Motor neuron (in vitro differentiated cells): ENCODE data around the gene SMPD2. TPM values are rescaled to one million over a fixed set of nuclear protein-coding genes. Genes with fewer than 3 reads are reported as not detected.

ENCODE experiments used
- ATAC-seq, 8 experiments: fragments of 200-7000 bp; cut with Tn5 transposase; replicated peaks in 6 of 8; 2 replicates each; pipeline ENCODE4 v1.8.0; 2021; ENCODE audit warnings: mild to moderate bottlenecking in 8 of 8, moderate library complexity in 8 of 8
- H3K27ac ChIP-seq, 2 donors: fragments of 250-450 bp; sonication (Bioruptor Pico); 2 replicates each; pipeline ENCODE4 v1.9.0; 2021; ENCODE audit warnings: antibody characterized with exemption in 2 of 2, mild to moderate bottlenecking in 2 of 2, moderate library complexity in 1 of 2
- H3K4me1 ChIP-seq, 2 donors: fragments of 250-450 bp; sonication (Bioruptor Pico); replicated peaks in 1 of 2; 2 replicates each; pipeline ENCODE4 v1.6.1; 2021; ENCODE audit warnings: antibody characterized with exemption in 2 of 2, mild to moderate bottlenecking in 2 of 2, moderate library complexity in 1 of 2
- H3K4me3 ChIP-seq, 5 donors: fragments of 250-450 bp; sonication (Bioruptor Pico); 2 replicates each; pipeline ENCODE4 v1.9.0; 2021; ENCODE audit warnings: antibody characterized with exemption in 5 of 5, mild to moderate bottlenecking in 5 of 5, moderate library complexity in 4 of 5
- WGBS, 10 experiments: fragments of 450-650 bp; shearing (Covaris generic); methylation state at CpG; one replicate each; pipeline ENCODE4 v1.0.0; 2022; 5-methylcytosine and 5-hydroxymethylcytosine counted together
- in situ Hi-C, 9 experiments: fragments of 400-800 bp; cut with MboI; loops; one replicate each; pipeline ENCODE4 v1.15.0; 2021; ENCODE audit warnings: low sequenced_read_pairs in 9 of 9, low pct_unique_long_range_greater_than_20kb in 2 of 9; ENCODE audit not compliant: unreplicated experiment in 9 of 9
- total RNA-seq, 8 experiments: library from RNA; unstranded; fragments of 300-600 nt; gene quantifications; 2 replicates each; pipeline versions ENCODE4 v1.2.3 to v1.2.4, GENCODE V29; 2022

SMPD2 gene
- total RNA-seq, 8 experiments from 2014 or later = 2.4 to 13.5 (median 7.8) TPM

DNA sequence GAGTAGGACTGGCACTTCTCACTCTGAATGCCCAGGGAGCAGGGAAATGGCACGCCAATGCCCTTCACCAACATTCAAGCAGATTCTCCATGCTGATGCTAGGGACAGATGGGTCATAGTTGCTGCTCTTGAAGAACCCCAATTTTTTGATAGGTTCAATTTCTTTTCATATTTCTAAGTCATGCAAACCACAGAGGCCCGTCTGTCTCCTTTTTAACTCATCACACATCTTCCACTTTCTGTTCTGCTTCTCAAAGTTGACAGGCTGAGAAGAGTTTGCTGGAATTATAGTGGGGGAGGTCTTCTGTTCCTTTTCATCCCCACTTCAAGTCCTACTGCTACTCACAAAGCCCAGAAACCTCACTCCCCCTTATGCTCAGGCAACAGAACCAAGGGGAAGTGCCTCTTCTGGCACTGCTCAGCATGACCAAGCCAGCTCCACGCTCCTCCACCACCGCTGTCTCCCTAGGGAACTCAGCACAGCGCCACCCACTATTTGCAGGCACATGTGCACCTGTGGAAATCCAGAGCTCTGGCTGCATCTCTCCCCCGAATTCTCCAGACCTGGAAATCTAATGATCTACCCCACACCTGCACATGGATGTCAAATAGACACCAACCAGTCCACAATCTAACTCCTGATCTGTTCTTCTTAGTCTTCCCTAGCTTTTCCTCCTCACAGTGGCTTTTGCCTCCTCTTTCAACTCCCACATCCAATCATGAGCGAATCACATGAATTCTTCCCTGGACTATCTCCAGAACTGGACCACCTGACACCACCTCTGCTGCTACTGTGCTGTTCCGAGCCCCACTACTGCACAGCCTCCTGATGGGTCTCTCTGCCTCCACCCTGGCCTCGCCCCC is 31.8 kb downstream of the SMPD2 start:
- Histone ChIP-seq H3K27ac (no peak overlapping the region), H3K4me3 (no peak overlapping the region), H3K4me1 (peaks cover 0 to under 1% of the 10 kb centered on the region in 2 donors)
- ATAC-seq = no peak
- in situ Hi-C loops = no loop called here
- WGBS, 10 experiments = 83 to 100% (median 96%) methylated on average over 1 to 8 of the region's 9 CpGs; no CpG with 5 or more reads in 2 of the 10 experiments

DNA sequence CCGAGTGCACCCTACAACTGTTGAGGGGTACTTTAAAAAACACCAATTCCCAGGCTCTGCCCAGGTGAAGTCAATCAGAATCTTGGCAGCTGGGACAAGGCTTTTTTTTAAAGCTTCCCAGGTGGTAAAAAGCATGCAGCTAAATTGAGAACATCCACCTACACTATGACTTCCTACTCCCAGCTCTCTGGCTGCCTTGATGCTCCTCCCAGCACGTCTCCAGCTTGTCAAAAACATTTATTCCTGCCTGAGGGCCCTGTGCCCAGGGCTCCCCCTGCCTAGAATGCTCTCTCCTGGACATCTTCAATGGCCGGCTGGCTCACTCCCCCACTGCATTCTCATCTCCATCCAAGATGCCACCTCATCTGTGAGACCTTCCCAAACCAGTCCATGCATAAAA is 32.6 kb downstream of the SMPD2 start:
- peaks cover 4 to 8% of the 10 kb centered on the region in 2 donors for H3K4me1 ChIP-seq

DNA sequence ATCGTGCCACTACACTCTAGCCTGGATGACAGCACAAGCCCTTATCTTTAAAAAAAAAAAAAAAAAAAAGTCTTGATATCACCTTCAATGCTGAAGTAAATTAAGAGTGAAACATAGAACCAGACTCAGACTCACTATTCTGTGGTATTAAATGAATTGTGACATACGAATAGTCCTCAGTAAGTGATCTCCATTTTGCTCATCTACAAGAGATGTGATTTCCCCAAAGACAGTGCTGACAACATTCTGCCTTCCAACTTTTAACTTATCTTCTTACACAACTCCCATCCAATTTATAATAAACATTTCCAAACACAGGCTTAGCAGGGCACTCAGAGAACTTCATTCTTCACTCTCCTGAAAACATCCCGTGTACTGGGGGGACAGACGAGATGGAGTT is 34.5 kb downstream of the SMPD2 start:
- in situ Hi-C loops = no loop called here
- WGBS, 10 experiments = 80 to 100% (median 89%) methylated on average over 2 to 4 of the region's 4 CpGs; no CpG with 5 or more reads in 4 of the 10 experiments
- no peak for ATAC-seq
- no peak overlapping the region for H3K4me3 ChIP-seq
- H3K4me1 ChIP-seq = peaks cover 14 to 23% of the 10 kb centered on the region in 2 donors
- H3K27ac ChIP-seq = no peak overlapping the region

More for the DNA sequence above, 32.6 kb downstream of the SMPD2 start:
- Histone ChIP-seq H3K4me3 (no peak overlapping the region), H3K27ac (no peak overlapping the region)
- in situ Hi-C loops = no loop called here
- no peak for ATAC-seq
- 87 to 89% methylated on average over 1 to 3 of the region's 3 CpGs; no CpG with 5 or more reads in 8 of the 10 experiments for WGBS, 10 experiments

- in situ Hi-C loops = no loop called here
- no peak for ATAC-seq
- 86 to 100% (median 100%) methylated on average over 1 to 2 of the region's 2 CpGs; no CpG with 5 or more reads in 2 of the 10 experiments for WGBS, 10 experiments
- Histone ChIP-seq H3K4me3 (no peak overlapping the region), H3K4me1 (peaks cover 19 to 30% of the 10 kb centered on the region in 2 donors), H3K27ac (no peak overlapping the region)
Measured at GRCh38 chr6:109475625-109476024, 35.1 kb downstream of the SMPD2 start.

- H3K27ac ChIP-seq = no peak overlapping the region
- in situ Hi-C loops = no loop called here
- 56 to 100% (median 100%) methylated on average over 1 of the region's 2 CpGs; no CpG with 5 or more reads in 7 of the 10 experiments for WGBS, 10 experiments
- no peak for ATAC-seq
- H3K4me1 ChIP-seq = peaks cover 28 to 44% of the 10 kb centered on the region in 2 donors
- H3K4me3 ChIP-seq = no peak overlapping the region
Measured at GRCh38 chr6:109477184-109477583, 36.7 kb downstream of the SMPD2 start.

DNA sequence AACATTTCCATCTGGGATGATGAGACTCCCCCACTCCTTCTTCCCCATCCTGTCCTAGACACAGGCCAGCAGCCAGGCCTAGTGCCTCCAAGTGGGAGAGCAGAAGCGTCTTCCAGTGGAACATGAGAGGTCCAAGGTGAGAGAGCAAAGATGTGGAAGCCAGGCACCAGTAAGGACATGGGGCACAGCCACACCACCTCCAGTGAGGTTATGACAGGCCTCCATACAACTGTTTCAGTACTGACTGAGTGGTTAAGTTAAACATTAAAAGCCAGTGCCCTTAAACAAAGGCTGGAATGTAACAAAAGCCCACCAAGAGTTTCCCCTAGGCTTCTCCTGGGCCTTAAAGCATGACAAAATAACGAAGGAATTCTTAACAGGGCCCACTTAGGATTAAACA is 37.2 kb downstream of the SMPD2 start:
- in situ Hi-C loops = no loop called here
- Histone ChIP-seq H3K4me3 (no peak overlapping the region), H3K27ac (no peak overlapping the region), H3K4me1 (peaks cover 29 to 45% of the 10 kb centered on the region in 2 donors)
- peak in 1 of 8 experiments; percentile 14 for ATAC-seq
- WGBS, 10 experiments = 0 to 50% (median 6%) methylated on average over 1 to 2 of the region's 2 CpGs; no CpG with 5 or more reads in 3 of the 10 experiments

- in situ Hi-C loops = no loop called here
- H3K4me3 ChIP-seq = no peak overlapping the region
Measured at GRCh38 chr6:109478222-109478805, 37.8 kb downstream of the SMPD2 start.

DNA sequence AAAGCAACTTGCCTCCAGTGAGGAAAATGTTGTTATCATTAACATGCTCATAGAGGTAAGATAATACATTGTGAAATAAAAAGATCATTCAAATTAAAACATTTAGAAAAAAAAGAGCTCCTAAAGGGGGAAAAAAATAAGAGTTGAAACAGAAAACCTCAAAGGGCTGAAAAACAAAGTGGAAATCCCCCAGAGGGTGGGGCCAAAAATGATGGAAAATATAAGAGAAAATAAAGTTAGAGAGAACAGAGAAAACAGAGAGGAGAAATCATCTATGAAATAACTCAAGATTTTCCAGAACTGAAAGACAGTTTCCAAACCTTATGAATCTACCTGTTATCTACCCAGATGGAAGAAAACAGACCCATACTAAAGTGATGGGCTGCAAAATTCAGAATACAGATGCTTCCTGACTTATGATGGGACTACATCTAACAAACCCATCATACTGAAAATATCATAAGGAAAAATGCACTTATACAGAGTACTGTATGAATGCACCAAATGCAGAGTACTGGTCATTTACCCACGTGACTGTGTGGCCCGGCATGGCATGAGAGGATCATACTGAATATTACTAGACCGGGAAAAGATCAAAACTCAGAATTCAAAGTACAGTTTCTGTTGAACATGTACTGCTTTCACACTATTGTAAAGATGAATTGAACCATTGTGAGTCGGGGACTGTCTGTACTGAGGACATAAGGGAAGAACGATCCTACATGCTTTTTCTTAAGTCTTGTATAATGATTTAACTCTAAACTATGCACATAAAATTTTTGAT is 38.5 kb downstream of the SMPD2 start:
- 4 to 79% (median 59%) methylated on average over 2 to 5 of the region's 5 CpGs; no CpG with 5 or more reads in 3 of the 10 experiments for WGBS, 10 experiments
- Histone ChIP-seq H3K4me3 (peak overlapping the region in 1 of 5 donors; percentile 8), H3K27ac (no peak overlapping the region), H3K4me1 (peaks cover 29 to 45% of the 10 kb centered on the region in 2 donors)
- ATAC-seq = no peak
- in situ Hi-C loops = no loop called here

More at GRCh38 chr6:109478222-109478805, 37.8 kb downstream of the SMPD2 start:
- Histone ChIP-seq H3K27ac (no peak overlapping the region), H3K4me1 (peaks cover 29 to 45% of the 10 kb centered on the region in 2 donors)
- peak in 1 of 8 experiments; percentile 5 for ATAC-seq
- WGBS, 10 experiments = 18 to 83% (median 39%) methylated on average over 3 to 9 of the region's 9 CpGs; no CpG with 5 or more reads in 1 of the 10 experiments

DNA sequence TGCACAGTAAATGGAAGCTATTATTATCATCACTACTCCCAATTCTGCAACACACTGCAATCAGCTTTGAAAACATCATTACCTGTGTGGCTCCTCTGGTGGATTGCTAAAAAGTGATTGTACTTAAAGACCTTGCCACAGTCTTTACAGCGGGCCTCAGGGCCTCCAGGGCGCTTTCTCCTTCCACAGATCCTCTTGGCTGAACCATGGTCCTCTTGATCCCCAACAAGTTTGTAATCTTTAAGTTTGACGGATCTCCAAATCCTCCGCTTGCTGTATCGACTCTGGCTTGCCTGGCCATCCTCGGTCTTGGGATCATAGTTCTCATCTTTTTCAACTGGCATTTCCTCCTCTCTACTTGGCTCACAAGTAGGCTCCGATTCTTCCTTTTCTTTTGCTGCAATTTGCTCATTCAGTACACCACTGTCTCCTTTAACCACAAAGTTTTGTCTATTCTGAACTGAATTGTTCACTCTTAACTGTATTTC is 40.5 kb downstream of the SMPD2 start:
- Histone ChIP-seq H3K4me1 (peaks cover 29 to 45% of the 10 kb centered on the region in 2 donors), H3K4me3 (no peak overlapping the region)
- in situ Hi-C loops = no loop called here

GRCh38 chr6:109482905-109483734 is 42.6 kb downstream of the SMPD2 start, which contains the start of gene ZBTB24:
ZBTB24 (minus strand) TSS chr6:109483219; CDS start chr6:109482026, 1,193 bp downstream.
- in situ Hi-C loops = no loop called here
- peak within 1 kb of the TSS; percentile 16 to 91 for H3K27ac ChIP-seq
- 0% methylated on average over 5 of the region's 97 CpGs; no CpG with 5 or more reads in 9 of the 10 experiments for WGBS, 10 experiments
- peak within 1 kb of the TSS; percentile 69 to 100 (median 78) for H3K4me3 ChIP-seq
- peaks cover 21 to 41% of the 10 kb centered on the region in 2 donors for H3K4me1 ChIP-seq
- ATAC-seq = peak; percentile 84 to 94 (median 92)

More for the DNA sequence above, 40.5 kb downstream of the SMPD2 start:
- ATAC-seq = no peak
- H3K27ac ChIP-seq = no peak overlapping the region
- 84 to 100% (median 96%) methylated on average over 1 to 7 of the region's 7 CpGs for WGBS, 10 experiments

GRCh38 chr6:109483735-109484057 is 43.2 kb downstream of the SMPD2 start:
- H3K27ac ChIP-seq = no peak overlapping the region
- 0 to 20% (median 0%) methylated on average over 1 to 2 of the region's 6 CpGs; no CpG with 5 or more reads in 7 of the 10 experiments for WGBS, 10 experiments
- peaks cover 21 to 35% of the 10 kb centered on the region in 2 donors for H3K4me1 ChIP-seq
- in situ Hi-C loops = no loop called here
- peak overlapping the region; percentile 44 to 73 (median 52) for H3K4me3 ChIP-seq
- no peak for ATAC-seq

DNA sequence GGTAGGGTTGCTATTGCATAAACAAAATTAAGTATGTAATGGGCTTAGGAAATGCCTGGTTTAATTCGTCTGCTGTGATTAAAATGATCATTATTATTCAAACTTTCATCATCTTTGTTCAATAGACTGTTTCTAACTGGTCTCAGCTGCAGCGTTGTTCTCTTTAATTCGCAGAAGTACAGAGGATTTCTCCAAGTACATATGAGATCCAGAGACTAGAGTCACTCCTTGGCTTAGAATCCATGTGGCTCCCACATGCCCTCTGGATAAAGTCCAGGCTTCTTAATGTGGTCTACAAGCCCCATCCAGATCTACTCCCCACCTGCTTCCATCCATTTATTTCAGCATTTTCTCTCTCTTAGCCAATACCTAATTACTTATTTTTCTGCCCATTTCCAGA is 43.6 kb downstream of the SMPD2 start:
- peaks cover 19 to 31% of the 10 kb centered on the region in 2 donors for H3K4me1 ChIP-seq
- in situ Hi-C loops = no loop called here
- H3K4me3 ChIP-seq = peak overlapping the region in 2 of 5 donors; percentile 49 to 52
- ATAC-seq = no peak
- 4 to 83% (median 64%) methylated on average over 1 to 3 of the region's 3 CpGs; no CpG with 5 or more reads in 1 of the 10 experiments for WGBS, 10 experiments
- H3K27ac ChIP-seq = no peak overlapping the region
